KMS-11 (cell line): Measurements from ENCODE around the gene LSAMP.

Experiments
- H2AFZ ChIP-seq: fragments of 200-600 bp; sonication (generic); 2 replicates; pipeline ENCODE4 v1.6.1; 2016; ENCODE audit warnings: antibody characterized with exemption, mixed run types, low read depth
- H3K27ac ChIP-seq: fragments of 200-600 bp; sonication (generic); 2 replicates; pipeline ENCODE4 v1.6.1; 2016; ENCODE audit warnings: mild to moderate bottlenecking, mixed run types
- H3K27me3 ChIP-seq: fragments of 200-600 bp; sonication (generic); 2 replicates; pipeline ENCODE4 v1.6.1; 2017; ENCODE audit warnings: mild to moderate bottlenecking, low read depth, mixed run types, moderate library complexity; ENCODE audit not compliant: insufficient read depth
- H3K36me3 ChIP-seq: fragments of 200-600 bp; sonication (generic); 2 replicates; pipeline ENCODE4 v1.6.1; 2017; ENCODE audit warnings: mild to moderate bottlenecking, mixed run types; ENCODE audit not compliant: insufficient read depth
- H3K4me1 ChIP-seq: fragments of 200-600 bp; sonication (generic); 2 replicates; pipeline ENCODE4 v1.6.1; 2016; ENCODE audit warnings: mild to moderate bottlenecking, low read depth, mixed run types; ENCODE audit not compliant: poor library complexity, severe bottlenecking
- H3K4me2 ChIP-seq: fragments of 200-600 bp; sonication (generic); 2 replicates; pipeline ENCODE4 v1.7.0; 2016; ENCODE audit warnings: mild to moderate bottlenecking, mixed run types
- H3K4me3 ChIP-seq: fragments of 200-600 bp; sonication (generic); IDR thresholded peaks from 2 replicates; pipeline ENCODE4 v1.6.1; 2017; ENCODE audit warnings: low read depth, low read length, mixed read lengths; ENCODE audit not compliant: insufficient read depth
- H3K79me2 ChIP-seq: fragments of 200-600 bp; sonication (generic); 2 replicates; pipeline ENCODE4 v1.6.1; 2016; ENCODE audit warnings: low read depth, mixed run types; ENCODE audit not compliant: insufficient read depth
- H3K9ac ChIP-seq: fragments of 200-600 bp; sonication (generic); 2 replicates; pipeline ENCODE4 v1.6.1; 2016; ENCODE audit warnings: mild to moderate bottlenecking, mixed run types
- H4K20me1 ChIP-seq: fragments of 200-600 bp; sonication (generic); 2 replicates; pipeline ENCODE4 v1.6.1; 2016; ENCODE audit warnings: mild to moderate bottlenecking, mixed run types; ENCODE audit not compliant: insufficient read depth
- CTCF ChIP-seq: fragments of 200-600 bp; sonication (generic); conservative IDR thresholded peaks from 2 replicates; pipeline ENCODE4 v1.6.1; 2017; ENCODE audit warnings: low read depth, mild to moderate bottlenecking, antibody characterized with exemption, low read length, moderate library complexity, mixed read lengths

The LSAMP gene

GRCh38 chr3:115903843-115904242 lies 541.4 kb downstream of the LSAMP start:
- no peak for TF ChIP-seq CTCF

GRCh38 chr3:115901008-115901407 lies 544.3 kb downstream of the LSAMP start:
- Histone ChIP-seq H4K20me1 (no peaks in the 10 kb centered on the region), H3K4me2 (no peak overlapping the region), H3K4me1 (no peaks in the 10 kb centered on the region), H3K27me3 (no peaks in the 10 kb centered on the region), H3K9ac (no peak overlapping the region), H3K4me3 (no peak overlapping the region), H3K27ac (no peak overlapping the region), H3K36me3 (no peaks in the 10 kb centered on the region), H2AFZ (no peak overlapping the region), H3K79me2 (no peaks in the 10 kb centered on the region)
- TF ChIP-seq CTCF: no peak

More at GRCh38 chr3:115903843-115904242, 541.4 kb downstream of the LSAMP start:
- H3K4me2 ChIP-seq: no peak overlapping the region
- H3K27ac ChIP-seq: no peak overlapping the region
- no peaks in the 10 kb centered on the region for H4K20me1 ChIP-seq
- no peaks in the 10 kb centered on the region for H3K27me3 ChIP-seq
- H3K9ac ChIP-seq: no peak overlapping the region
- H3K4me1 ChIP-seq: no peaks in the 10 kb centered on the region
- H3K36me3 ChIP-seq: no peaks in the 10 kb centered on the region
- no peaks in the 10 kb centered on the region for H3K79me2 ChIP-seq
- no peak overlapping the region for H2AFZ ChIP-seq
- no peak overlapping the region for H3K4me3 ChIP-seq

- Histone ChIP-seq H3K27me3 (no peaks in the 10 kb centered on the region), H2AFZ (no peak overlapping the region), H4K20me1 (no peaks in the 10 kb centered on the region), H3K4me3 (no peak overlapping the region), H3K9ac (no peak overlapping the region), H3K27ac (no peak overlapping the region), H3K4me2 (no peak overlapping the region), H3K79me2 (no peaks in the 10 kb centered on the region), H3K36me3 (no peaks in the 10 kb centered on the region), H3K4me1 (no peaks in the 10 kb centered on the region)
- TF ChIP-seq CTCF: no peak
Measured at GRCh38 chr3:115899535-115899934, 545.8 kb downstream of the LSAMP start.

GRCh38 chr3:115898656-115899410 lies 546.5 kb downstream of the LSAMP start:
- H3K4me2 ChIP-seq: no peak overlapping the region

More at GRCh38 chr3:115898656-115899410, 546.5 kb downstream of the LSAMP start:
- no peak for TF ChIP-seq CTCF
- no peaks in the 10 kb centered on the region for H3K27me3 ChIP-seq
- no peak overlapping the region for H3K27ac ChIP-seq
- no peaks in the 10 kb centered on the region for H3K36me3 ChIP-seq
- no peaks in the 10 kb centered on the region for H3K4me1 ChIP-seq
- no peak overlapping the region for H3K4me3 ChIP-seq
- H4K20me1 ChIP-seq: no peaks in the 10 kb centered on the region
- H2AFZ ChIP-seq: no peak overlapping the region
- no peak overlapping the region for H3K9ac ChIP-seq
- no peaks in the 10 kb centered on the region for H3K79me2 ChIP-seq
